GM12892 (cell line): Measurements from ENCODE around the gene CACNB4.

Experiments
- POLR2A ChIP-seq: IDR thresholded peaks from 2 replicates; pipeline ENCODE4 v1.6.1; 2011; ENCODE audit warnings: low read depth, low read length, control low read depth
- POLR2AphosphoS5 ChIP-seq: IDR thresholded peaks from 2 replicates; pipeline ENCODE4 v1.6.1; 2011; ENCODE audit warnings: low read depth, low read length, control low read depth
- TAF1 ChIP-seq: IDR thresholded peaks from 2 replicates; pipeline ENCODE4 v1.6.1; 2011; ENCODE audit warnings: low read depth, mild to moderate bottlenecking, control low read depth, low read length, borderline replicate concordance

- no peak for TF ChIP-seq TAF1
- TF ChIP-seq POLR2A, result no peak
- no peak for TF ChIP-seq POLR2AphosphoS5
These were observed 114.3 kb downstream of the CACNB4 start for GRCh38 chr2:151984424-151985083.
